Activated CD8-positive, alpha-beta memory T cell treated with anti-CD3 and anti-CD28 coated beads, Interleukin-2, amount 50 U/mL, for 24 hours (primary cell): ENCODE measurements around the gene HMG20B.
A peak's percentile ranks its signal among the peaks of the same experiment; 100 is the strongest.
"Not testable (repeated sequence)": the region's sequence is repeated elsewhere in the genome, so short reads cannot be mapped to it uniquely, and the experiment has no call there.

Source experiments
- DNase-seq: peaks from one replicate; pipeline ENCODE4 v3.0.0-alpha.2; 2020; ENCODE audit errors: extremely low read depth

Gene HMG20B

DNA sequence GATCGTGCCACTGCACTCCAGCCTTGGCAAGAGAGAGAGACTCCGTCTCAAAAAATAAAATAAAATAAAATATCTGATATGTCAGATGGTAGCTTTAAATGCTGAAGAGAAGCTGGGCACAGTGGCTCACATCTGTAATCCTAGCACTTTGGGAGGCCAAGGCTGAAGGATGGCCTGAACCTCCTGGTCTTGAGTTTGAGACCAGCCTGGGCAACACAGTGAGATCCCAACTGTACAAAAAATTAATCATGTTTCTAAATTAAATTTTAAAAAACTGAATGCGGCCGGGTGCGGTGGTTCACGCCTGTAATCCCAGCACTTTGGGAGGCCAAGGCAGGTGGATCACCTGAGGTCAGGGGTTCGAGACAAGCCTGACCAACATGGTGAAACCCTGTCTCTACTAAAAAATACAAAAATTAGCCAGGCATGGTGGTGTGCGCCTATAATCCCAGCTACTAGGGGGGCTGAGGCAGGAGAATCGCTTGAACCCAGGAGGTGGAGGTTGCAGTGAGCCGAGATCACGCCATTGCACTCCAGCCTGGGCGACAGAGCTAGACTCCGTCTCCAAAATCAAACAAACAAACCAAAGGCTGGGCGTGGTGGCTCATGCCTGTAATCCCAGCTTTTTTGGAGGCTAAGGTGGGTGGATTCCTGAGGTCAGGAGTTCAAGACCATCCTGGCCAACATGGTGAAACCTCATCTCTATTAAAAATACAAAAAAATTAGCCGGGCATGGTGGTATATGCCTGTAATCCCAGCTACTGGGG, 11.5 kb downstream of the HMG20B start:
- DNase-seq, result not testable (repeated sequence)

DNA sequence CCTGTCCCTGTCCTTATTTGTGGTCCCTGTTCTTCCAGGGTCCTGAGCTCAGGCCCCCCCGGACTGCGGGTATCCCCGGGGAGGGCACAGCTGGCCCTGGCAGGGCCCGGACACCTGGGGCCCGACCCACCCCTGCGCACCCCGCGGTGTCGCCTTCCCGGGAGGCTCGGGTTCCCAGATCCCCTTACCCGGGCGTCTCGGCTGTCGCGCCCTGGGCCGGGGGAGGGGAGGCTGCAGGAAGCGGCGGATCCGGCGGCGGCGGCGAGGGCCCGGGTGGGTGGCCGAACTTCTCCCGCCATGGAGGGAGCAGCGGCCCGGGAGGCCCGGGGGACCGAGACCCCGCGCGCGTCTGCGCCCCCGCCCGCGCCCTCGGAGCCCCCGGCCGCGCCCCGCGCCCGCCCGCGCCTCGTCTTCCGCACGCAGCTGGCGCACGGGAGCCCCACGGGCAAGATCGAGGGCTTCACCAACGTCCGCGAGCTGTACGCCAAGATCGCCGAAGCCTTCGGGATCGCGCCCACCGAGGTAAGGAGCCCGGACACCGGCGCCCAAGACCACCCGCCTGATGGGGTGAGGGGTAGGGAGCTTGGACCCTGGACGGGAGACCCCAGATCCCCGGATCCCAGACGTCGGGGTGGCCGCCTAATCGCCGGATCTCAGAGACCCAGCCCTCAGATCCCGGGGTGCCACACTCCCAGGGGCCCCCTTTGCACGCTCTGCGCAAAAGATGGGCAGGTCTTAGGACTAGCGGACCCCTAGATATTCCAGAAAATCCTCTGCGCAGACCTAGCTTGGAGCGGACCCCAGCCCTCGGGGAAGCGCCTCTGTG, 12.8 kb downstream of the HMG20B start, which contains the start of gene GIPC3:
TSS of gene GIPC3 (plus strand) at position 178 of the 826 bp plus-strand sequence. CDS start at position 298, 120 bp downstream.
- no peak for DNase-seq

GRCh38 chr19:3586127-3586626, 13.4 kb downstream of the HMG20B start:
- no peak for DNase-seq

- DNase-seq, result no peak
Measured at GRCh38 chr19:3586707-3587346, 14.1 kb downstream of the HMG20B start.

- DNase-seq, result no peak
Measured at GRCh38 chr19:3589439-3589838, 16.7 kb downstream of the HMG20B start.

DNA sequence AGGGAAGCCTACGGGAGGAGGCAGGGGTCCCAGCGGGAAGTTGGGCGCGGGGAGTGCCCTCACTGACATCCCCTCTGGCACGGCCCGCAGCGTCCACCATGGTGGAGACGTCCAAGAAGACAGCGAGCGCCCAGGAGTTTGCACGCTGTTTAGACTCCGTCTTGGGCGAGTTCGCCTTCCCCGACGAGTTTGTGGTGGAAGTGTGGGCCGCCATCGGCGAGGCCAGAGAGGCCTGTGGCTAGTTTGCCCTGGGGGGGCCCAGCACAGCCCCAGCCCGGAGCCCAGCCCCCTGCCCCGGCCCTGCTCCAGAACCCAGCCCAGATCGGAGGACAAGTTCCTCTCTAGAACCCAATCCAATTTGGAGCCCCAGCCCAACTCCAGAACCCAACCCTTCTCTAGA, 17.2 kb downstream of the HMG20B start:
- no peak for DNase-seq

GRCh38 chr19:3590991-3591659, 18.4 kb downstream of the HMG20B start:
- no peak for DNase-seq

DNA sequence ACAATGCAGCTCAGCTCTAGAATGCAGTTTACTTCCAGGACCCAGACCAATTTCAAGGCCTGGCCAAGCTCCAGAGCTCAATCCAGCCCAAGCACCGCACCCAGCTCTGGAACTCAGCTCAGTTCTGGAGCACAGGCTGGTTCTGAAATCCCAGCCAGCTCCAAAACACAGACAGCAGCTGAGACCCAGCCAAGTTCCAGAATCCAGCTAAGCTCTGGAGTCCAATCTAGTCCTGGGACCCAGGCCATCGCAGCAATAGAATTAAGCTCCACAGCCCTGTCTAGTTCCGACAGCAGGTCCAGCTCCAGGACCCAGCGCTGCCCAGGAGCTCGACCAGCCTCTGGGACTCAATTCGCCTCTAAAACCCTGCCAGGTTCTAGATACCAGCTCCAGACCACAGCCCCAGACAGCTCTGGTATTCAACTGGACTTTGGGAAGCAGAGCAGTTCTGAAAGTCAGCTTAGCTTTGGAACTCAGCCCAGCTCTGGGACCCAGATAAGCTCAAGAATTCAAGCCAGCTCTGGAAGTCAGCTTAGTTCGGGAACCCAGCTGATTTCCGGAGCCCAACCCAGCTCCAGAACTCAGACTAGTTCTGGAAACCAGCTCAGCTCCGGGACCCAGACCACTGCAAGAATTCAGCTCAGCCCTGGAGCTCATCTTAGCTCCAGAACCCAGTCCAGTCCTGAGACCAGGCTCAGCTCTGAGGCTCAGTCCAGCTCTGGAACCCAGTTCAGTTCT, 19.3 kb downstream of the HMG20B start:
- no peak for DNase-seq

DNA sequence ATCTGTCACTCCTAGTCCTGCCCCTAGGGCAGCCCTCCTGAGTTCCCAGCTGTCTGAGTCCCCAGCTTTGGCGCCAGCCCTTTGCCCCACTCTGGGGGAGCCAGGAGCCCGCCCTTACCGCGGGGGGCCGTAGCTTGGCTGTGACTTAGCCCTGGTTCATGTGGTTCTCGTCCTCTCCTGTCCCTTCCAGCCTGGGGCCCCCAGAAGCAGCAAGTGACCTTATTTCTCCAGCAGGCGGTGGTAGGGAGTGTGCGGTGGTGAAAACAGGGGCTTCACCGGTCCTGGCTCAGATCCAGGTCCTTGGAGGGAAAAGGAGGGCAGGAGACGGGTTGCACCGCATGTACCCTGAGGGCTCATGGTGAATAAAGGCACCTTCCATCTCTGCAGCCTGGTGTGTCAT, 20.4 kb downstream of the HMG20B start:
- no peak for DNase-seq

DNA sequence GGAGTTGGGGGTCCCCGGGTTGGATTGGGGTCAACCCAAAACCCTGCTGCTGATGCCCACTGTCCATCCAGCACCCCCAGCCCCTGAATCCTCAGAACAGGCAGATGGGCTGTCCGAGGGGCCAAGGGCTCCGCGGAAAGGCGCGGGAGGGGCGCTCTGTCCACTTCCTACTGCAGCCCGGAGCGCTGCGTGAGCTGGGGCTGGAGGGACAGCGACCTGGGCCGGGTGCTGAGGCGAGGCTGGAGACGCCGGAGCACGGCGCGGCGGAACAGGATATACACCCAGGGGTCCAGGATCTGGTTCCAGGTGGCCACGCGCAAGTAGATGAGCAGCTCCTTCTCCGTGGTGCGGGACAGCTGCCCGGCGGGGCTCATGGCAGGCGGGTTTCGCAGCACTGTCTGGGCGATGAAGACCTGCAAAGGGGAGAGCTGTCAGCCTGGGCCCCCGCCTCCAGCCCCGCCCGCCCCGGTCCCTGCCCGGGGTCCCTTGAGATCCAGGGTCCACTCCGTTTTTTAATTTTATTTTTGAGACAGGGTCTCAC, 22.8 kb downstream of the HMG20B start:
- no peak for DNase-seq

DNA sequence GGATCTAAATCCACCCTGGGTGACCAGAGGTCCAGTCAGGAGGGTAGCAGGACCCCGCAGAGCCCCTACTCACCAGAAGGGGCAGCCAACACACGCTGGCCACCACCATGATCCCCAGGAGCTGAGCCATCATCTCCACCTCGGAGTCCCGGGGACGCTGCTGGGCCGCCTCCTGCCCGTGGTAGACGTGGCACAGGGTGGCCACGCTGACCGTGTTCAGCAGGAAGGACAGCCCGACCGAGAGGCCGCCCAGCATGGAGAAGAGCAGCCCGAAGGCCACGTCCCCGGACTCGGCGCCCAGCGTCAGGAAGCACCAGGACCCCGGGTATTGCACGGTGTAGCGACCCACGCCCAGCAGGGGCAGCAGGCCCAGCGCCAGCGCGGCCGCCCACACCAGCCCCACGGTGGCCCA, 27.0 kb downstream of the HMG20B start:
- no peak for DNase-seq

DNA sequence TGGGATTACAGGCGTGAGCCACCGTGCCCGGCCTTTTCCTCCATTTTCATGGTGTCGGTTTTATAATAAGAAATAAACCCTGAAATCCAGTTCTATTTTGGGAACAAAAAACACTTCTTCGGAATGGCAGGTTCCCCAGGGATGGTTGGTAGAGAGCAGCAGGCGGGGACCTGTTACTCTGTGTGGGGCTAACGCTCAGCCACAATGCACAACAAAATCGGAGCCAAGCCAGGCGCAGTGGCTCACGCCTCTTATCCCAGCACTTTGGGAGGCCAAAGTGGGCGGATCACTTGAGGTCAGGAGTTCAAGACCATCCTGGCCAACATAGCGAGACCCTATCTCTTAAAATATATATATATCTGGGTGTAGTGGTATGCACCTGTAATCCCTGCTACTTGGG, 28.3 kb downstream of the HMG20B start:
- no peak for DNase-seq

GRCh38 chr19:3603121-3603811, 30.5 kb downstream of the HMG20B start:
- DNase-seq, result no peak

DNA sequence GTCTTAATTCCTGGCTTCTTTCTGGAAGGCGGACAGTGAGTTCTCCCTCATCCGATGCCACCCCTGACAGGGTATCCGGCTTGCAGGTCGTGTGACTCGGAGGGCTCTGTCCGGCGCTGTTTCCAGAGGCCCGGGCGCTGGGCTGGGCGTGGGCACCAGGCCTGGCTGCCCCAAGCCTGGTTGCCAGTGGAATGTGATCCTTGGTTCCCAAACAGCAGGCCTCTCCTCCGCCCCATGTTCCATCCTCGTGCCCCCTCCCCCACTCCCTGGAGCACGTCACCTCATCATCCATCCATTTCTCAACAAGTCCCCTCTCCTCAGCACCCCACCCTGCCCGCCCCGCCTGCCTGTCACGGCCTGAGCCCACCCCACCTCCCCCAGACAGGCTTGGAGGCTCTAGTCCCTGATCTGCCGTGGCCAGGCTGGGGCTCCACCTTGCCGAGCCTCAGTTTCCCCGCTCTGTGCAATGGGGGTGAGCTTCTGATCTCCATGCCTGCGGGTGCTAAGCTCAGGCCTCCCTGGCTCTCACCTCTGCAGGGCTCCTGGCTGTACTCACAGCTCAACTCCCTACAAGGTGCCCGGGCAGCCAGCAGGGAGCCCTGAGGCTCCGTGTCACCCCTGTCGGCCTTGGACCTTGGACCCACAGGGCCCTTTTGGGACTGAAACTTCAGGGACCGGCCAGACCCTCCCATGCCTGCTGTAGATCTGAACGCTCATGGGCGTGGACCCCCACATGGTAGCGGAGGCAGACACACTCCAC, 31.7 kb downstream of the HMG20B start:
- DNase-seq, result no peak

- no peak for DNase-seq
Measured at GRCh38 chr19:3604987-3605343, 32.2 kb downstream of the HMG20B start.

DNA sequence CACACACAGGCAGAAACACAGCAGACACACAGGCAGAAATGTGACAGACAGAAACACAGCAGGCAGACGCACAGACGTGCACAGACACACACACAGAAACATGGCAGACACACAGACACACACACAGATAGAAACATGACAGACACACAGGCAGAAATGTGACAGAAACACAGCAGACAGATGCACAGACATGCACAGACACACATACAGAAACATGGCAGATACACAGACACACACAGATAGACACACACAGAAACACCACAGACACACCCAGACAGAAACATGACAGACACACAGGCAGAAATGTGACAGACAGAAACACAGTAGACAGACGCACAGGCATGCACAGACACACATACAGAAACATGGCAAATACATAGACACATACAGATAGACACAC, 32.6 kb downstream of the HMG20B start:
- no peak for DNase-seq

GRCh38 chr19:3605770-3606169, 33.0 kb downstream of the HMG20B start:
- no peak for DNase-seq

- DNase-seq, result no peak
Measured at GRCh38 chr19:3606174-3606689, 33.5 kb downstream of the HMG20B start.

DNA sequence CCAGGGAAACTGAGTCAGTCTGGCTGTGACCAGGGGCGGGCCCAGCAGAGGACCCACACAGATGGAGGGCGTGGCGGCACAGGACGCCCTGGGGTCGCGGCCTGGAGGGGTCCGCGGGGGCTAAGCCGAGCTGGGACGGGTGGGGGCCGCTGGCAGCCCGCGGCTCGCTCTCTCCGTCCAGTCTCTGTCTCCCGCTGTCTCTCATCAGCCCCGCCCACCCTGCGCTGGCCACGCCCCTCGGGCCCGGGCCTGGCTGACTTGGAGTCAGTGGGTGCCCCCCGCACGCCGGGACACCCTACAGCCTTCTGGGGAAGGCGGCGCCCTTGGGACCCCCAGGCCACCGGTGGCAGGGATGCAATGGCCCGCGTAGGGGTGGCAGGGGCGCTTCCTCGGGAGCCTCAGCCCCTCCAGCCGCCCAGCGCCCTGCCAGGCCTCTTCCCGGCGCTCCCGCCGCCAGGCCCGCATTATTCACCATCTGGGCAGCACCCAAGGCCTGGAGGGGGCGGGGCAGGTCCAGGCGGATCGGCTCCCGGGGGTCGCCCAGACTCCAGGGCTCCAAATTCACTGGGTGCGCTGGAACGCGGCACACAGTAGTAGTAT, 34.0 kb downstream of the HMG20B start, which contains the start of gene TBXA2R:
TSS of gene TBXA2R (minus strand) at position 186 of the 600 bp plus-strand sequence. CDS start 6,241 bp downstream, outside the sequence.
- DNase-seq, result peak; percentile 26
